HG03457 (cell line): ENCODE data around the gene ITPK1.

Experiments
- ATAC-seq: cut with Tn5 transposase; IDR thresholded peaks from one replicate; pipeline ENCODE4 v1.9.1; 2021; ENCODE audit warnings: moderate number of reproducible peaks; ENCODE audit not compliant: unreplicated experiment

Gene ITPK1

GRCh38 chr14:92973798-92974372, 141.8 kb downstream of the ITPK1 start:
- ATAC-seq = no peak

- no peak for ATAC-seq
These were observed 142.4 kb downstream of the ITPK1 start for GRCh38 chr14:92973261-92973797.

GRCh38 chr14:92971601-92972180, 144.0 kb downstream of the ITPK1 start:
- ATAC-seq = no peak

GRCh38 chr14:92970271-92970670, 145.5 kb downstream of the ITPK1 start:
- ATAC-seq = no peak

- no peak for ATAC-seq
These were observed 145.9 kb downstream of the ITPK1 start for GRCh38 chr14:92969871-92970270.

GRCh38 chr14:92969430-92969829, 146.3 kb downstream of the ITPK1 start:
- ATAC-seq = no peak

- no peak for ATAC-seq
These were observed 147.3 kb downstream of the ITPK1 start for GRCh38 chr14:92968291-92969020.

GRCh38 chr14:92967346-92967926, 148.3 kb downstream of the ITPK1 start:
- ATAC-seq = no peak

GRCh38 chr14:92965281-92965680, 150.4 kb downstream of the ITPK1 start:
- no peak for ATAC-seq

GRCh38 chr14:92964124-92965109, 151.3 kb downstream of the ITPK1 start:
- no peak for ATAC-seq

- no peak for ATAC-seq
These were observed 152.2 kb downstream of the ITPK1 start for GRCh38 chr14:92963301-92964123.

- ATAC-seq = no peak
These were observed 153.0 kb downstream of the ITPK1 start for GRCh38 chr14:92962831-92963095.

- ATAC-seq = no peak
These were observed 153.5 kb downstream of the ITPK1 start for GRCh38 chr14:92962031-92962830.

GRCh38 chr14:92961567-92961855, 154.2 kb downstream of the ITPK1 start:
- no peak for ATAC-seq

GRCh38 chr14:92960706-92961566, 154.8 kb downstream of the ITPK1 start:
- no peak for ATAC-seq

- ATAC-seq = no peak
These were observed 155.7 kb downstream of the ITPK1 start for GRCh38 chr14:92959761-92960680.

GRCh38 chr14:92959189-92959531, 156.6 kb downstream of the ITPK1 start:
- no peak for ATAC-seq
